Panc1 (cell line): ENCODE data around the gene WWOX.

Experiments
- SIN3A ChIP-seq: IDR thresholded peaks from 2 replicates; pipeline ENCODE4 v1.6.1; 2012; ENCODE audit warnings: low read depth, mild to moderate bottlenecking, low read length, moderate library complexity, borderline replicate concordance; ENCODE audit not compliant: insufficient read depth
- TF ChIP-seq, protein P1 (sequence below): fragments of 450-650 bp; IDR thresholded peaks from 2 replicates; pipeline ENCODE4 v1.5.1; 2017; ENCODE audit warnings: mild to moderate bottlenecking
- TF ChIP-seq, protein P2 (sequence below), 2 experiments: IDR thresholded peaks; 2 replicates each; pipeline ENCODE4 v1.6.1; 2011 to 2012; ENCODE audit warnings: low read depth in 2 of 2, control low read depth in 1 of 2, low read length in 1 of 2, mild to moderate bottlenecking in 1 of 2, moderate library complexity in 1 of 2; ENCODE audit not compliant: insufficient read depth in 1 of 2

GRCh38 chr16:79007614-79008013 is 908.2 kb downstream of the WWOX start:
- TF ChIP-seq, protein P1, sequence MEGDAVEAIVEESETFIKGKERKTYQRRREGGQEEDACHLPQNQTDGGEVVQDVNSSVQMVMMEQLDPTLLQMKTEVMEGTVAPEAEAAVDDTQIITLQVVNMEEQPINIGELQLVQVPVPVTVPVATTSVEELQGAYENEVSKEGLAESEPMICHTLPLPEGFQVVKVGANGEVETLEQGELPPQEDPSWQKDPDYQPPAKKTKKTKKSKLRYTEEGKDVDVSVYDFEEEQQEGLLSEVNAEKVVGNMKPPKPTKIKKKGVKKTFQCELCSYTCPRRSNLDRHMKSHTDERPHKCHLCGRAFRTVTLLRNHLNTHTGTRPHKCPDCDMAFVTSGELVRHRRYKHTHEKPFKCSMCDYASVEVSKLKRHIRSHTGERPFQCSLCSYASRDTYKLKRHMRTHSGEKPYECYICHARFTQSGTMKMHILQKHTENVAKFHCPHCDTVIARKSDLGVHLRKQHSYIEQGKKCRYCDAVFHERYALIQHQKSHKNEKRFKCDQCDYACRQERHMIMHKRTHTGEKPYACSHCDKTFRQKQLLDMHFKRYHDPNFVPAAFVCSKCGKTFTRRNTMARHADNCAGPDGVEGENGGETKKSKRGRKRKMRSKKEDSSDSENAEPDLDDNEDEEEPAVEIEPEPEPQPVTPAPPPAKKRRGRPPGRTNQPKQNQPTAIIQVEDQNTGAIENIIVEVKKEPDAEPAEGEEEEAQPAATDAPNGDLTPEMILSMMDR: no peak
- no peak for TF ChIP-seq SIN3A
- TF ChIP-seq, protein P2, sequence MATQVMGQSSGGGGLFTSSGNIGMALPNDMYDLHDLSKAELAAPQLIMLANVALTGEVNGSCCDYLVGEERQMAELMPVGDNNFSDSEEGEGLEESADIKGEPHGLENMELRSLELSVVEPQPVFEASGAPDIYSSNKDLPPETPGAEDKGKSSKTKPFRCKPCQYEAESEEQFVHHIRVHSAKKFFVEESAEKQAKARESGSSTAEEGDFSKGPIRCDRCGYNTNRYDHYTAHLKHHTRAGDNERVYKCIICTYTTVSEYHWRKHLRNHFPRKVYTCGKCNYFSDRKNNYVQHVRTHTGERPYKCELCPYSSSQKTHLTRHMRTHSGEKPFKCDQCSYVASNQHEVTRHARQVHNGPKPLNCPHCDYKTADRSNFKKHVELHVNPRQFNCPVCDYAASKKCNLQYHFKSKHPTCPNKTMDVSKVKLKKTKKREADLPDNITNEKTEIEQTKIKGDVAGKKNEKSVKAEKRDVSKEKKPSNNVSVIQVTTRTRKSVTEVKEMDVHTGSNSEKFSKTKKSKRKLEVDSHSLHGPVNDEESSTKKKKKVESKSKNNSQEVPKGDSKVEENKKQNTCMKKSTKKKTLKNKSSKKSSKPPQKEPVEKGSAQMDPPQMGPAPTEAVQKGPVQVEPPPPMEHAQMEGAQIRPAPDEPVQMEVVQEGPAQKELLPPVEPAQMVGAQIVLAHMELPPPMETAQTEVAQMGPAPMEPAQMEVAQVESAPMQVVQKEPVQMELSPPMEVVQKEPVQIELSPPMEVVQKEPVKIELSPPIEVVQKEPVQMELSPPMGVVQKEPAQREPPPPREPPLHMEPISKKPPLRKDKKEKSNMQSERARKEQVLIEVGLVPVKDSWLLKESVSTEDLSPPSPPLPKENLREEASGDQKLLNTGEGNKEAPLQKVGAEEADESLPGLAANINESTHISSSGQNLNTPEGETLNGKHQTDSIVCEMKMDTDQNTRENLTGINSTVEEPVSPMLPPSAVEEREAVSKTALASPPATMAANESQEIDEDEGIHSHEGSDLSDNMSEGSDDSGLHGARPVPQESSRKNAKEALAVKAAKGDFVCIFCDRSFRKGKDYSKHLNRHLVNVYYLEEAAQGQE (IDR thresholded peaks at IDR 0.05; ENCODE audit: insufficient read depth in 1 of 2, low read depth in 2 of 2, low read length in 1 of 2): no peak
